T-cell (primary cell): Measurements from ENCODE around the gene DNAAF8. TPM values are rescaled to one million over a fixed set of nuclear protein-coding genes. Genes with fewer than 3 reads are reported as not detected.

Experiments used
- ATAC-seq, 4 experiments: fragments of 200-7000 bp in 3 of 4; fragments of 150-1000 bp in 1 of 4; cut with Tn5 transposase; replicated peaks in 1 of 4; 1 replicate in 3 of 4; 2 replicates in 1 of 4; pipeline ENCODE4 v1.10.0; 2021; ENCODE audit warnings: moderate library complexity in 3 of 4, mild to moderate bottlenecking in 2 of 4, moderate number of reproducible peaks in 1 of 4
- CTCF ChIA-PET, 2 donors: fragments of 300-600 bp; sonication (Branson Sonifier 250); formaldehyde crosslinking; loops; one replicate each; lab custom pipeline; 2022; ENCODE audit warnings: antibody characterized with exemption in 2 of 2; lab: Charles Lee
- POLR2A ChIA-PET, 2 donors: fragments of 300-600 bp; sonication (Branson Sonifier 250); formaldehyde crosslinking; loops; one replicate each; lab custom pipeline; 2022; ENCODE audit warnings: antibody characterized with exemption in 2 of 2; lab: Charles Lee
- DNase-seq, 35 experiments: peaks; one replicate each; pipeline versions ENCODE4 v3.0.0 to v3.0.0-alpha.2; 2013 to 2023
- H3K27ac ChIP-seq: one replicate; pipeline ENCODE4 v1.5.1; 2013; ENCODE audit warnings: low read length
- H3K27me3 ChIP-seq, 2 experiments: replicated peaks in 1 of 2; 1 replicate in 1 of 2; 2 replicates in 1 of 2; pipeline versions ENCODE4 v1.6.1 to v1.7.0; 2013; ENCODE audit warnings: low read length in 1 of 2, mixed read lengths in 1 of 2; ENCODE audit not compliant: control insufficient read depth in 2 of 2, insufficient read depth in 2 of 2; ENCODE audit errors: extremely low read depth in 1 of 2
- H3K36me3 ChIP-seq, 2 donors: 1 replicate in 1 of 2; 2 replicates in 1 of 2; pipeline versions ENCODE4 v1.6.1 to v1.7.0; 2013; ENCODE audit warnings: low read length in 1 of 2; ENCODE audit not compliant: control insufficient read depth in 2 of 2, insufficient read depth in 1 of 2; ENCODE audit errors: extremely low read depth in 1 of 2
- H3K4me1 ChIP-seq, 2 experiments: 1 replicate in 1 of 2; 2 replicates in 1 of 2; pipeline versions ENCODE4 v1.6.1 to v1.7.0; 2013; ENCODE audit warnings: low read length in 2 of 2, mixed read lengths in 1 of 2; ENCODE audit not compliant: insufficient read depth in 2 of 2, control insufficient read depth in 1 of 2; ENCODE audit errors: extremely low read depth in 1 of 2
- H3K4me3 ChIP-seq, 2 donors: 1 replicate in 1 of 2; 2 replicates in 1 of 2; pipeline versions ENCODE4 v1.5.1 to v1.7.0; 2013; ENCODE audit warnings: mild to moderate bottlenecking in 2 of 2, low read length in 1 of 2, moderate library complexity in 1 of 2; ENCODE audit not compliant: control insufficient read depth in 1 of 2; ENCODE audit errors: extremely low read depth in 1 of 2
- H3K9me3 ChIP-seq: 2 replicates; pipeline ENCODE4 v1.7.0; 2013
- H3K27ac Mint-ChIP-seq, 2 donors: one replicate each; pipeline ENCODE4 v1.8.0; 2020 to 2021; ENCODE audit warnings: mild to moderate bottlenecking in 2 of 2, mixed read lengths in 2 of 2
- H3K27me3 Mint-ChIP-seq, 2 donors: one replicate each; pipeline ENCODE4 v1.8.0; 2021 to 2022; ENCODE audit warnings: mixed read lengths in 2 of 2
- H3K36me3 Mint-ChIP-seq: one replicate; pipeline ENCODE4 v1.8.0; 2021; ENCODE audit warnings: mixed read lengths
- H3K4me1 Mint-ChIP-seq, 3 donors: one replicate each; pipeline ENCODE4 v1.8.0; 2020 to 2022; ENCODE audit warnings: mixed read lengths in 3 of 3, mild to moderate bottlenecking in 1 of 3
- H3K4me3 Mint-ChIP-seq, 3 donors: one replicate each; pipeline ENCODE4 v1.8.0; 2020 to 2022; ENCODE audit warnings: mild to moderate bottlenecking in 3 of 3, mixed read lengths in 3 of 3, moderate library complexity in 3 of 3
- H3K9me3 Mint-ChIP-seq, 3 donors: one replicate each; pipeline ENCODE4 v1.8.0; 2020 to 2022; ENCODE audit warnings: mixed read lengths in 3 of 3
- WGBS: methylation state at CpG from one replicate; pipeline ENCODE4 v1.1.5; 2013; ENCODE audit warnings: missing lambda C conversion rate; ENCODE audit not compliant: insufficient coverage; 5-methylcytosine and 5-hydroxymethylcytosine counted together
- total RNA-seq, 35 experiments: library from RNA in 6 of 35; stranded (reverse) in 6 of 35; fragments of 120-200 nt in 1 of 35; gene quantifications; one replicate each; pipeline versions ENCODE4 v1.2.1 to v1.2.4 and lab custom pipeline; 2013 to 2026

Gene DNAAF8
- total RNA-seq (under 1 TPM in 4 of 5 donors, not detected in 1; 0.13 to 0.70 (median 0.34) TPM), total RNA-seq (lab: John Stamatoyannopoulos, UW) (0 to 0.50 (median 0.25) reads per million in 29 experiments)
- total RNA-seq (2013): 0.20 TPM

GRCh38 chr16:4734063-4734729 is at the start of gene DNAAF8, which contains the start of gene ANKS3:
Gene DNAAF8, plus strand, starts transcription at chr16:4734537. Its CDS starts 1,978 bp downstream, at chr16:4736515.
Gene ANKS3, minus strand, starts transcription at chr16:4734271. Its CDS starts 4,122 bp downstream, at chr16:4730149.
- Histone ChIP-seq H3K27ac (peak within 1 kb of the TSS; percentile 63), H3K4me3 (peak within 1 kb of the TSS; percentile 91 to 98), H3K27me3 (peaks cover 0 to 7% of the 10 kb centered on the region in 2 experiments), H3K4me1 (peaks cover 9 to 23% of the 10 kb centered on the region in 2 experiments), H3K9me3 (no peaks in the 10 kb centered on the region), H3K36me3 (peaks cover 6 to 12% of the 10 kb centered on the region in 2 donors)
- CTCF ChIA-PET: interaction anchor here in 1 of 2 donors (0.9 to 1.8 kb wide), 7 partner anchors 13 to 118 kb away, joined by 4 to 7 read pairs (median 5); partner anchors contain the start of genes MGRN1, NUDT16L1 and ROGDI
- under 1% methylated on average over 58 of the region's 70 CpGs for WGBS
- Mint-ChIP-seq H3K4me1 (peaks cover 15 to 30% (median 20%) of the 10 kb centered on the region in 3 donors), H3K9me3 (no peaks in the 10 kb centered on the region), H3K27me3 (peaks cover 0 to 5% of the 10 kb centered on the region in 2 donors), H3K27ac (peak within 1 kb of the TSS; percentile 83 to 92), H3K36me3 (peaks cover 10% of the 10 kb centered on the region), H3K4me3 (peak within 1 kb of the TSS; percentile 88 to 93 (median 89))
- POLR2A ChIA-PET: interaction anchor here (0.5 to 1.2 kb wide), 8 partner anchors 13 to 320 kb away, joined by 3 to 8 read pairs (median 4); partner anchors contain the start of genes NUDT16L1 (in 1 of the 2) and ROGDI (in 1 of the 2)
- DNase-seq (peak; percentile 50 to 85 (median 69)), ATAC-seq (peak; percentile 81 to 84 (median 83))

- Histone ChIP-seq H3K4me3 (no peak overlapping the region), H3K36me3 (peaks cover 13 to 55% of the 10 kb centered on the region in 2 donors), H3K9me3 (no peaks in the 10 kb centered on the region), H3K27ac (no peak overlapping the region), H3K27me3 (no peaks in the 10 kb centered on the region), H3K4me1 (peaks cover 0 to 24% of the 10 kb centered on the region in 2 experiments)
- ATAC-seq (no peak), DNase-seq (no peak)
- H3K4me1 Mint-ChIP-seq: peaks cover 2 to 8% (median 6%) of the 10 kb centered on the region in 3 donors
- POLR2A ChIA-PET: no interaction called here
- peaks cover 12% of the 10 kb centered on the region for H3K36me3 Mint-ChIP-seq
- WGBS: 95% methylated on average over 13 of the region's 13 CpGs
- CTCF ChIA-PET: no interaction called here
- H3K9me3 Mint-ChIP-seq: no peaks in the 10 kb centered on the region
- H3K4me3 Mint-ChIP-seq: no peak overlapping the region
- H3K27me3 Mint-ChIP-seq: no peaks in the 10 kb centered on the region
- H3K27ac Mint-ChIP-seq: no peak overlapping the region
Measured at GRCh38 chr16:4684763-4685162, 49.6 kb upstream of the DNAAF8 start.

DNA sequence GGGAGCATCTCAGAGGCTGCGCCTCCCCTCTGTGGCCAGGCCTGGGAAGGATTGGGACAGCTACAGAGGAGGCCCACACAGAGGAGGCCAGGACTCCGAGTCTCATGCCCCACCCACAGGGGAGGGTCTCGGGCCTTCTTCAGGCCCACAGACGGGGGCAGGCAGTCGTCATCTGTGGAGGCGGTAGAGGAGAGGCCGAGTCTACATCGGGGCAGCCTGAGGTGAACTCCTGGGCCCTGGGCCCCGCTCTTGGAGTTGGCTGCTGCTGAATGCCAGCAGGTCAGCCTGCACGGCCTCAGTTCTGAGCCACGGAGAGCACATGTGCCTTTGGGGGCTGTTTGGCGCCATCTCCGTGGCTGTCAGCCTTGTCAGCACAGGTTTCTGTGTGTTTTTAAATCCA is 49.0 kb upstream of the DNAAF8 start:
- CTCF ChIA-PET: no interaction called here
- H3K36me3 Mint-ChIP-seq: peaks cover 12% of the 10 kb centered on the region

DNA sequence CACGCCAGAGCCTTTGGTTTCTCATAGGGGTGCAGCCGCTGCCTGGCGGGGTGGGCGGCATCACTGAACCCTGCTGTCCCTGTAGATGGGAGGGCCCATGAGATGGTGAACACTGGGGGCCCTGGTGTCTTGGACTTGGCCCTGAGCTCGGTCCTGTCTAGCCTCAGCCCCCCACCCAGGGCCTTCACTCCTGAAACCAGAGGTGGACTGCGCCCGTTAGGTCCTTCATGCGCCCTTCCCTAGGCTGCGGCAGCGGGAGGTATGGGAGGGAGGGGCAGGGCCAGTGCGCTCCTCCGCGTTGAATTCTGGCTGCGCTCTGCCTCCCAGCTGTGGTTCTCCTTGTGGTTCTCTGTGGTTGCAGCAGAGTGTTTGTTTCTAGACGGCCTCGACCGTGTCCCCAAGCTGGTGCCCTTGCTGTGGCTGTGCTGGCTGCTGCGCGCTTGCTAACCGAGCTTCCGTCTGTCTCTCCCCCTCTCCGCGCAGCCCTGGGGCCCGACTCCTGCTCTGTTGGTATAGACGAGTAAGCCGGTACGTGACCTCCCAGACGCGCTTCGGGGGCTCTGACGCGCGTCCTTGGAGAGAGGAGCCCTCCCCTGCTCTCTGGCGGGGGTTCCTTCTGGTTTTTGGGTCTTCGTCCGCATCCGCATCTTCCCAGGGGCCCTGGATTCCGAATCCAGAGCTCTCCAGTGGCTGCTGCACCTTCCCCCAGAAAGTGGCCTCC is 48.4 kb upstream of the DNAAF8 start:
- no peak overlapping the region for H3K27ac ChIP-seq
- no peaks in the 10 kb centered on the region for H3K9me3 ChIP-seq
- Mint-ChIP-seq H3K27me3 (no peaks in the 10 kb centered on the region), H3K27ac (no peak overlapping the region), H3K36me3 (peaks cover 12% of the 10 kb centered on the region), H3K4me3 (no peak overlapping the region), H3K4me1 (peaks cover 2 to 8% (median 2%) of the 10 kb centered on the region in 3 donors), H3K9me3 (no peaks in the 10 kb centered on the region)
- POLR2A ChIA-PET: no interaction called here
- H3K4me1 ChIP-seq: peaks cover 0 to 21% of the 10 kb centered on the region in 2 experiments
- DNase-seq: no peak
- no peak overlapping the region for H3K4me3 ChIP-seq
- CTCF ChIA-PET: no interaction called here
- WGBS: 93% methylated on average over 21 of the region's 38 CpGs
- no peak for ATAC-seq
- peaks cover 13 to 51% of the 10 kb centered on the region in 2 donors for H3K36me3 ChIP-seq
- H3K27me3 ChIP-seq: no peaks in the 10 kb centered on the region

More for the DNA sequence above, 49.0 kb upstream of the DNAAF8 start:
- 94% methylated on average over 10 of the region's 13 CpGs for WGBS
- H3K4me3 Mint-ChIP-seq: no peak overlapping the region
- H3K27me3 Mint-ChIP-seq: no peaks in the 10 kb centered on the region
- Histone ChIP-seq H3K9me3 (no peaks in the 10 kb centered on the region), H3K36me3 (peaks cover 13 to 52% of the 10 kb centered on the region in 2 donors), H3K27ac (no peak overlapping the region), H3K4me3 (no peak overlapping the region), H3K4me1 (peaks cover 0 to 24% of the 10 kb centered on the region in 2 experiments), H3K27me3 (no peaks in the 10 kb centered on the region)
- POLR2A ChIA-PET: no interaction called here
- H3K9me3 Mint-ChIP-seq: no peaks in the 10 kb centered on the region
- ATAC-seq: no peak
- peaks cover 2 to 8% (median 6%) of the 10 kb centered on the region in 3 donors for H3K4me1 Mint-ChIP-seq
- no peak for DNase-seq
- no peak overlapping the region for H3K27ac Mint-ChIP-seq

GRCh38 chr16:4686497-4687210 is 47.7 kb upstream of the DNAAF8 start:
- H3K27ac Mint-ChIP-seq: no peak overlapping the region
- Histone ChIP-seq H3K27ac (no peak overlapping the region), H3K9me3 (no peaks in the 10 kb centered on the region), H3K27me3 (no peaks in the 10 kb centered on the region), H3K4me3 (no peak overlapping the region), H3K4me1 (peaks cover 0 to 16% of the 10 kb centered on the region in 2 experiments), H3K36me3 (peaks cover 10 to 46% of the 10 kb centered on the region in 2 donors)
- ATAC-seq (no peak), DNase-seq (no peak)
- H3K36me3 Mint-ChIP-seq: peaks cover 11% of the 10 kb centered on the region
- WGBS: 92% methylated on average over 26 of the region's 27 CpGs
- no peak overlapping the region for H3K4me3 Mint-ChIP-seq
- H3K9me3 Mint-ChIP-seq: no peaks in the 10 kb centered on the region
- H3K4me1 Mint-ChIP-seq: peaks cover 3 to 7% (median 5%) of the 10 kb centered on the region in 3 donors
- POLR2A ChIA-PET: no interaction called here
- H3K27me3 Mint-ChIP-seq: no peaks in the 10 kb centered on the region
- CTCF ChIA-PET: no interaction called here

DNA sequence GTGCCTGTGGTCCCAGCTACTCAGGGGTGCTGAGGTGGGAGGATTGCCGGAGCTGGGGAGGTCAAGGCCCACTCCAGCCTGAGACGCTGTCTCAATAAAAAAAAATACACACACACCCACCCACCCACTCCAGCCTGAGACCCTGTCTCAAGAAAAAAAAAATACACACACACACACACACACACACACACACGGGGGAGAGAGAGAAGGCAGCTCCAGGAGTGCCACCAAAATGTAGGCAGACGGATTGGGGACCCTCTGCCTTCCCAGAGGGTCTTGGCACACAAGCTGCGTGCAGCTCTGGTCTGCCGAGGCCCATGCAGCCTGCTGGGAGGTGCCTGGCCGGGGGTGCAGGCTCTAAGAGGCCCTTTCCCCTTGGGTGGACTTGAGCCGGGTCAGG is 46.9 kb upstream of the DNAAF8 start:
- no peak for ATAC-seq
- POLR2A ChIA-PET: no interaction called here
- CTCF ChIA-PET: no interaction called here

More for the DNA sequence above, 46.9 kb upstream of the DNAAF8 start:
- H3K4me1 ChIP-seq: peaks cover 1 to 16% of the 10 kb centered on the region in 2 experiments
- peak overlapping the region in 1 of 2 donors; percentile 22 for H3K27ac Mint-ChIP-seq
- H3K27me3 Mint-ChIP-seq: no peaks in the 10 kb centered on the region
- H3K4me3 Mint-ChIP-seq: no peak overlapping the region
- H3K27me3 ChIP-seq: no peaks in the 10 kb centered on the region
- H3K27ac ChIP-seq: no peak overlapping the region
- H3K9me3 ChIP-seq: no peaks in the 10 kb centered on the region
- no peaks in the 10 kb centered on the region for H3K9me3 Mint-ChIP-seq
- WGBS: 84% methylated on average over 6 of the region's 8 CpGs
- H3K4me1 Mint-ChIP-seq: peaks cover 4 to 8% (median 6%) of the 10 kb centered on the region in 3 donors
- H3K36me3 ChIP-seq: peaks cover 9 to 39% of the 10 kb centered on the region in 2 donors
- no peak overlapping the region for H3K4me3 ChIP-seq
- peaks cover 9% of the 10 kb centered on the region for H3K36me3 Mint-ChIP-seq
- DNase-seq: no peak
